H1 (cell line): Measurements from ENCODE around the gene FBXO44. TPM values are rescaled to one million over a fixed set of nuclear protein-coding genes. Genes with fewer than 3 reads are reported as not detected.
A peak's percentile ranks its signal among the peaks of the same experiment; 100 is the strongest.

Source experiments
- CHD7 ChIP-seq: fragments of 300-600 bp; sonication (generic); IDR thresholded peaks from 2 replicates; pipeline ENCODE4 v1.7.1; 2012; ENCODE audit warnings: low read length, moderate library complexity, mild to moderate bottlenecking, inconsistent platforms; ENCODE audit not compliant: insufficient replicate concordance
- EZH2 ChIP-seq: fragments of 200-600 bp; sonication (generic); IDR thresholded peaks from 2 replicates; pipeline ENCODE4 v1.7.1; 2012; ENCODE audit warnings: low read depth, mild to moderate bottlenecking, moderate library complexity, low read length, inconsistent platforms; ENCODE audit not compliant: severe bottlenecking
- HDAC6 ChIP-seq: IDR thresholded peaks from one replicate; pipeline ENCODE4 v1.7.1; 2012; ENCODE audit warnings: low read depth, mild to moderate bottlenecking, inconsistent platforms, low read length, moderate library complexity
- SAP30 ChIP-seq: fragments of 300-600 bp; sonication (generic); IDR thresholded peaks from 2 replicates; pipeline ENCODE4 v1.7.1; 2012; ENCODE audit warnings: low read length, moderate library complexity, mild to moderate bottlenecking, inconsistent platforms; ENCODE audit not compliant: insufficient read depth, insufficient replicate concordance
- SUZ12 ChIP-seq: fragments of 200-600 bp; sonication (generic); IDR thresholded peaks from 2 replicates; pipeline ENCODE4 v1.6.1; 2012; ENCODE audit warnings: mild to moderate bottlenecking, inconsistent platforms, low read length, moderate library complexity, mixed read lengths
- YY1 ChIP-seq: IDR thresholded peaks from 2 replicates; pipeline ENCODE4 v1.6.1; 2011; ENCODE audit warnings: low read depth, mild to moderate bottlenecking, low read length
- polyA plus RNA-seq, 7 experiments: library from polyadenylated mRNA; depleted of rRNA in 3 of 7; stranded (reverse) in 5 of 7; unstranded in 2 of 7; fragments of >200 nt in 5 of 7; fragments of 200-250 nt in 2 of 7; gene quantifications; 1 replicate in 5 of 7; 2 replicates in 1 of 7; 4 replicates in 1 of 7; pipeline versions ENCODE4 v1.2.1 to v1.2.3, GENCODE V29; 2011 to 2013; ENCODE audit warnings: missing spikeins in 2 of 7, mixed read lengths in 2 of 7
- total RNA-seq: library from RNA; stranded (reverse); fragmentation: NEBNext Ultra II Directional; extraction: Animal tissue kit (Norgen Biotek cat#: 25700); gene quantifications from 2 replicates; pipeline ENCODE4 v1.2.1, GENCODE V29; 2021

The FBXO44 gene
- total and polyA plus RNA-seq, 2 of the 8 experiments (the other 6 are each of a cell fraction or from before 2014, with no cell fraction given): 27.0 to 27.2 TPM

GRCh38 chr1:11693024-11693590 is 38.4 kb downstream of the FBXO44 start (continued):
- TF ChIP-seq CHD7 (no peak), YY1 (no peak), EZH2 (peak; percentile 21), HDAC6 (no peak), SUZ12 (no peak), SAP30 (no peak)
